GM21528 (cell line): ENCODE data around the gene CSHL1.
"Not testable (repeated sequence)": the region's sequence is repeated elsewhere in the genome, so short reads cannot be mapped to it uniquely, and the experiment has no call there.

Experiments
- ATAC-seq: cut with Tn5 transposase; IDR thresholded peaks from one replicate; pipeline ENCODE4 v1.9.1; 2021; ENCODE audit warnings: mild to moderate bottlenecking, moderate library complexity; ENCODE audit not compliant: unreplicated experiment, low FRiP score

Gene CSHL1

DNA sequence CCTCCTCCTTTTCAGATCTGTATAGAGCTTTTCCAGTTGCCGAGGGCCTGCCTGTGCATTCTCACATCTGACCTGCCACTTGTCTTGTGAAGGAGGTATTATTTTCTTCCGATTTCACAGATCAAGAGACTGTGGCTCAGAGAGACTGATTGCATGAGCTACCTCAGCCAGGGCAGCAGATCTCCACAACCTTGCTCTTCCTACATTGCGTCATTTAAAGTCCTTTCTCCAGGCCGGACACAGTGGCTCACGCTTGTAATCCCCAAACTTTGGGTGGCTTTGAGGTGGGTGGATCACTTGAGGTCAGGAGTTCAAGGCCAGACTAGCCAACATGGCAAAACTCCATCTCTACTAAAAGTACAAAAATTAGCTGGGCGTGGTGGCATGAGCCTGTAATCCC is 9.0 kb upstream of the CSHL1 start:
- not testable (repeated sequence) for ATAC-seq

DNA sequence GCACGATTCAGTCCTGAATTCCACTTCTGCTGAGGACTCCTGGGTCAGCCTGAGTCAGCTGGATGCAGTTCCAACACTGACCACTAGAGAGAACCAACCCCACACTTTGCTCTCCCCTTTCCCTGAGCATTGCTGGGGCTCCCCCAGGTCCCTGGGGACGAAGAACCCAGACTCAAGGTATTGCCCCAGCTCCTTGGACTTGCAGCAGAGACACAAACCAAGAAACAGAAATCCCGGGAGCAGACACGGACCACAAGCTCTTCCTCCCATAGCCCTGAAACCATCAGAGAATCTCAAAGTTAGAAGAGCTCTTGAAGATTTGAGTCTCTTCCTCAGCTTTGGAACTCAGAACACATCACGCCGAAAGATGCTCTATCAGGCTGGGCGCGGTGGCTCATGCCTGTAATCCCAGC is 8.3 kb upstream of the CSHL1 start:
- no peak for ATAC-seq

DNA sequence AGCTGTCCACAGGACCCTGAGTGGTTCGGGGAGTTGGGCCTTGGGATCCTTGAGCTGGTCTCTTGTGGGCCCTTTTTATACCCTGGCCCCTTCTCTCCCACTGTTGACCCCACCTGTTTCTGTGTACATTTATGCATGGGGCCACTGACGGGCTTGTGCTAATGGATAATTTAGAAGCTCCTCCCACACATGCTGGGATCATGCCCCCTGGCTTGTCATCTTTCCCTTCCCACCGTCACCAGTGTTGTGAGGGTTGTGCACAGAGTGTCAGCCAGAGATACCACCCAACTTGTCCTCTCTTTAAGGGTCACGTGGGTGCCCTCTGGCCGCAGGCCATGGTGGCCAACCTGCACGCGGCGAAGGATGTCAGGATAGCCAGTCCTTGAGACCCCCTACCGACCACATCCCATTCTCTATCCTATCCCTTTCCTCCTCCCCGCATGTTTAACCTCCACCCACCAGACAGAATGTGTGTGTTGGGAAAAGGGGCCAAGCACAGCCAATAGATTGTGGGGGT is 7.8 kb upstream of the CSHL1 start, which contains the start of gene GH1:
Gene GH1, minus strand, starts transcription at position 51 of the 517 bp plus-strand sequence. CDS start 63 bp downstream, outside the sequence.
- ATAC-seq: not testable (repeated sequence)

DNA sequence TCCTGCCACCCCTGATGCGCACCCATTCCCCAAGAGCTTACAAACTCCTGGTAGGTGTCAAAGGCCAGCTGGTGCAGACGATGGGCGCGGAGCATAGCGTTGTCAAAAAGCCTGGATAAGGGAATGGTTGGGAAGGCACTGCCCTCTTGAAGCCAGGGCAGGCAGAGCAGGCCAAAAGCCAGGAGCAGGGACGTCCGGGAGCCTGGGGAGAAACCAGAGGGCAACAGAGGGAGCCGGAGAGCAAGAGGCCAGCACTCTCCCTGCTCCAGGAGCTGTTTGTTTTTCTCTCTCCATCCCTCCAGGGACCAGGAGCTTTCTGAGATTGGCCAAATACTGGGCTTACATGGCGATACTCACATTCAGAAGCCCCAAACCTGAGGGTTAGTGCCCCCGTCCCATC is 7.2 kb upstream of the CSHL1 start:
- ATAC-seq: no peak

DNA sequence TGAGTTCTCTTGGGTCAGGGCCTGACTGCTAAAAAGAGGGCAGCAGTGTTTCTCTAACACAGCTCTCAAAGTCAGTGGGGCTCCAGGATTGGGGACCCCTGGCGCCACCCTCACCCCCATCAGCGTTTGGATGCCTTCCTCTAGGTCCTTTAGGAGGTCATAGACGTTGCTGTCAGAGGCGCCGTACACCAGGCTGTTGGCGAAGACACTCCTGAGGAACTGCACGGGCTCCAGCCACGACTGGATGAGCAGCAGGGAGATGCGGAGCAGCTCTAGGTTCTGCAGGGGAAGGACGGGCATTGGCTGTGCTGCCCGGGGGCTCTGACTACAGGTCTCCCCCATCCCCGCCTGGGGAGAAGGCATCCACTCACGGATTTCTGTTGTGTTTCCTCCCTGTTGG is 6.6 kb upstream of the CSHL1 start:
- no peak for ATAC-seq

DNA sequence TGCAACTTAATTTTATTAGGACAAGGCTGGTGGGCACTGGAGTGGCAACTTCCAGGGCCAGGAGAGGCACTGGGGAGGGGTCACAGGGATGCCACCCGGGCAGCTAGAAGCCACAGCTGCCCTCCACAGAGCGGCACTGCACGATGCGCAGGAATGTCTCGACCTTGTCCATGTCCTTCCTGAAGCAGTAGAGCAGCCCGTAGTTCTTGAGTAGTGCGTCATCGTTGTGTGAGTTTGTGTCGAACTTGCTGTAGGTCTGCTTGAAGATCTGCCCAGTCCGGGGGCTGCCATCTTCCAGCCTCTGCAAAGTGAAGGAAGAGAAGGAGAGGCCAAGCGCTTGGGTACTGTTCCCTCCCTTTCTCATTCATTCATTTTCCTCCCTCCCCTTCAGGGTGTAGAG is 6.1 kb upstream of the CSHL1 start:
- not testable (repeated sequence) for ATAC-seq

DNA sequence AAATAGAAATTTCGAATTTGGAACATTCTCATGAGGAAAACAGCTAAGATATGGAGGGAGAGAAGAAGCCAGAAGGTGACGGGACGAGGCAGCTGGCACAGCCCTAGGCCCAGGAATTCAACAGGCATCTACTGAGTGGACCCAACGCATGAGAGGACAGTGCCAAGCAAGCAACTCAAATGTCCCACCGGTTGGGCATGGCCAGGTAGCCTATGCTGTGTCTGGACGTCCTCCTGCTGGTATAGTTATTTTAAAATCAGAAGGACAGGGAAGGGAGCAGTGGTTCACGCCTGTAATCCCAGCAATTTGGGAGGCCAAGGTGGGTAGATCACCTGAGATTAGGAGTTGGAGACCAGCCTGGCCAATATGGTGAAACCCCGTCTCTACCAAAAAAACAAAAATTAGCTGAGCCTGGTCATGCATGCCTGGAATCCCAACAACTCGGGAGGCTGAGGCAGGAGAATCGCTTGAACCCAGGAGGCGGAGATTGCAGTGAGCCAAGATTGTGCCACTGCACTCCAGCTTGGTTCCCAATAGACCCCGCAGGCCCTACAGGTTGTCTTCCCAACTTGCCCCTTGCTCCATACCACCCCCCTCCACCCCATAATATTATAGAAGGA is 5.6 kb upstream of the CSHL1 start:
- no peak for ATAC-seq

DNA sequence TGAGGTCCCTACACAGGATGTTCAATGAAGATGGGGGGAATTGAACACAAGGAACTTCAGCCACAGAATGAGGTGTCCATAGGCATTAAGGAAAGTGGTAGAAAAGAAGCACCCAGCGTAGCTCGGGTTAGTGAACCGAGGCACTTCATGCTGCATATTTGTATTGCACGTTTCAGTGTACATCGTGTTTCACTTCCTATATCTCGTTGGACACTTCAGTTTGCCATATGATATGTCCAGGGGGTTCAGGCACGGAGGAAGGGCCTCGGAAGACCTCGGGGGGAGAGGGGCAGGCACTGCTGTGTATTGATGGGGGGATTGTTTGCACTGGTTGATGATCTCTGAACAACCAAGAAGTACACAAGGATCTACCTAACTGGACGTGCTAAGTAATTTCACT is 4.7 kb upstream of the CSHL1 start:
- ATAC-seq: not testable (repeated sequence)

DNA sequence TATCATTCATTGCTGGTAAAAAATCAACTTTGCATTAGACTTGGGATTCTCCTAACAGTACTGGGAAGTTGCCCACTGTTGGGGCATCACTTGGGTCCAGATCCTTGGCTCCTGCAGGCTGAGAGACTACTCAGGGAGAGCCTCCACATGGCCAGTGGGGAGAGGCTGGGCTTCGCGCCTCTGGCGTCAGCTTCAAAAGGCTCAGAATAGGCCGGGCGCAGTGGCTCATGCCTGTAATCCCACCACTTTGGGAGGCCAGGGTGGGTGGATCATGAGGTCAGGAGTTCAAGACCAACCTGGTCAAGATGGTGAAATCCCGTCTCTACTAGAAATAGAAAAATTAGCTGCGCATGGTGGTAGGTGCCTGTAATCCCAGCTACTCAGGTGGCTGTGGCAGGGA is 3.4 kb upstream of the CSHL1 start:
- ATAC-seq: no peak

DNA sequence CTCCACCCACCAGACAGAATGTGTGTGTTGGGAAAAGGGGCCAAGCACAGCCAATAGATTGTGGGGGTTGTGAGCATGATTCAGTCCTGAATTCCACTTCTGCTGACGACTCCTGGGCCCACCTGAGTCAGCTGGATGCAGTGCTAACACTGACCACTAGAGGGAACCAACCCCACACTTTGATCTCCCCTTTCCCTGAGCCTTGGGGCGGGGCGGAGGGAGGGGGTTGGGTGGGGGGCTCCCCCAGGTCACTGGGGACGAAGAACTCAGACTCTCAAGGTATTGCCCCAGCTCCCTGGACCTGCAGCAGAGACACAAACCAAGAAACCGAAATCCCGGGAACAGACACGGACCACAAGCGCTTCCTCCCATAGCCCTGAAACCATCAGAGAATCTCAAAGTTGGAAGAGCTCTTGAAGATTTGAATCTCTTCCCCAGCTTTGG is 621 bp upstream of the CSHL1 start:
- no peak for ATAC-seq

DNA sequence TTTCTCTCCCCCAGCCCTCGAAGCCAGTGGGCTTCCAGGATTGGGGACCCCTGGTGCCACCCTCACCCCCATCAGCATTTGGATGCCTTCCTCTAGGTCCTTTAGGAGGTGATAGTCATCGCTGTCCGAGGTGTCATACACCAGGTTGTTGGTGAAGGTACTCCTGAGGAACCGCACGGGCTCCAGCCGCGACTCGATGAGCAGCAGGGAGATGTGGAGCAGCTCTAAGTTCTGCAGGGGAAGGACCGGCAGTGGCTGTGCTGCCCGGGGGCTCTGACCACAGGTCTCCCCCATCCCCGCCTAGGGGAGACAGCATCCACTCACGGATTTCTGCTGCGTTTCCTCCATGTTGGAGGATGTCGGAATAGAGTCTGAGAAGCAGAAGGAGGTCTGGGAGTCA is 962 bp downstream of the CSHL1 start:
- no peak for ATAC-seq

DNA sequence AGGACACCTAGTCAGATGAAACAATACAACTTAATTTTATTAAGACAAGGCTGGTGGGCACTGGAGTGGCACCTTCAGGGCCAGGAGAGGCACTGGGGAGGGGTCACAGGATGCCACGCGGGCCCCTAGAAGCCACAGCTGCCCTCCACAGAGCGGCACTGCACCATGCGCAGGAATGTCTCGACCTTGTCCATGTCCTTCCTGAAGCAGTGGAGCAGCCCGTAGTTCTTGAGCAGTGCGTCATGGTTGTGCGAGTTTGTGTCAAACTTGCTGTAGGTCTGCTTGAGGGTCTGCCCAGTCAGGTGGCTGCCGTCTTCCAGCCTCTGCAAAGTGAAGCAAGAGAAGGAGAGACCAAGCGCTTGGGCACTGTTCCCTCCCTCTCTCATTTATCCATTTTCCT is 1.5 kb downstream of the CSHL1 start:
- ATAC-seq: not testable (repeated sequence)

DNA sequence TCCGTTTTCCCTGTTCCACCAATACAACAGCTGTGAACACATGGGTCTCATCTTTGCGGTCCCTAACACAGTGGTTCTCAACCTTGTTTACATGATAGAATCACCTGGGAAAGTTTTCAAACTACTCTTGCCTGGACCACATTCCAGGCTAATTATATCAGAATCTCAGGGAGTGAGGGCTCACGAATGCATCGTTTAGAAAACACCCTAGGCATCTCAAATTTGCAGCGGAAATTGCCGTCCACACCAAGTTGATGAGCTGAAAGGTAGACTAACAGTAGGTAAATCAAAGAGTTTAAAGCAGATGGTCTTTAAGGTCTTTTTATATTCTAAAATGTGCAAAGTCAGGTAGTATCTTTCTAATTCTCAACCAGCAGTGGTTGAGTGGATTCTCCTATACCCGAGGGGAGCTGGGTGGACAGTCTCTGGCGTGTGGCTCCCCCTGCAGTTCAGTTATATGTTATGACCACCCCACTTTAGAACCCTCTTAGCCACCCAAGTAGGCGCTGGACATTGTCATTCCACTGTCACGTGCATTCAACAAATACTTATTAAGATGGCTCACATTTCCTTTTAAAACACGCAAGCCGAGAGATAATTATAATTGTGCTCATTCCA is 3.8 kb downstream of the CSHL1 start:
- ATAC-seq: not testable (repeated sequence)

DNA sequence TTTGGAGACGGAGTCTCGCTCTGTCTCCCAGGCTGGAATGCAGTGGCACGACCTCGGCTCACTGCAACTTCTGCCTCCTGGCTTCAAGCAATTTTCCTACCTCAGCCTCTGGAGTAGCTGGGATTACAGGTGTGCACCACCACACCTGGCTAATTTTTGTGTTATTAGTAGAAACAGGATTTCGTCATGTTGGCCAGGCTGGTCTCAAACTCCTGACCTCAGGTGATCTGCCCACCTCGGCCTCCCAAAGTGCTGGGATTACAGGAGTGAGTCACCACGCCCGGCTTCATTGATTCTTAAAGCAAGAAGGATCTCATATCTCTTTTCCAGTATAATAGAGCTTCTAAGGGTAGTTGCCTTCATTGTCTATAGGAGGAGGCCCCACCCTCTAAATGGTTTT is 6.3 kb downstream of the CSHL1 start:
- ATAC-seq: not testable (repeated sequence)

DNA sequence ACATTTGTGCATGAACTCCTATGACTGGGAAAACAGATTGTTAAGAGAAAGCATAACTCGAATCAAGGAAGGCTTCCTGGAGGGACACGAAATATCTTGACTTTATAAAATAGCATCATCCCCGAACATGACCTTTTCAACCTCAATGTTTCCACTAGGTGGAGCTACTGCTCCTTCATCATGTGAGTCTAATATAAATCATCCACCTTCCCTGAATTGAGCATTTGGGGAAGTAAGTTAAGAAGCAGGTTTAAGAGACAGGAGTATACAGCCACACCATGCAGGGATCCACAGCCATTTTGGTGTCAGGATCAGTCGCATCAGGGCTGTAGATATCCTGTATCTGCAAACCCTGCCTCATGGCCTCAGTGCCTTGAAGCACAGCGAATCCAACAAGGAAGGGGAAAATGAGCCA is 7.3 kb downstream of the CSHL1 start:
- not testable (repeated sequence) for ATAC-seq

DNA sequence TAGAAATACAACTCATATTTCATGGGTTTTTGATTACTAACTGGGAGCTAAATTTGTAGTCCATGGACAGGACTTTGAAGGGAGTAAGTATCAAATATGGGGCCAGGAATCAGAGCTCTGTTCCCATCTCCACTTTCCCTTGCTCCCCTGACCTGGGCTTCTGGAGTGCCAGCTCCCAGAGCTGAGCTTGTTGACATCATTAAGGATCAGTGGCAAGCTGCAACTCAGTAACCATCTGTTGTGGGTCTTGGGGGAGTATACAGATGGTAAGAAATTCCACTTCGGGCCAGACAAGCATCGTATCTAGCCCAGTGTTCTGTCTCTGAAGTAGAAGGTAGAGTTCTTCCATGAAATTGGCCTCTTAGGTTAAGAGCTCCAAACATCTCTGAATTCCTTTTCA is 9.1 kb downstream of the CSHL1 start:
- not testable (repeated sequence) for ATAC-seq

DNA sequence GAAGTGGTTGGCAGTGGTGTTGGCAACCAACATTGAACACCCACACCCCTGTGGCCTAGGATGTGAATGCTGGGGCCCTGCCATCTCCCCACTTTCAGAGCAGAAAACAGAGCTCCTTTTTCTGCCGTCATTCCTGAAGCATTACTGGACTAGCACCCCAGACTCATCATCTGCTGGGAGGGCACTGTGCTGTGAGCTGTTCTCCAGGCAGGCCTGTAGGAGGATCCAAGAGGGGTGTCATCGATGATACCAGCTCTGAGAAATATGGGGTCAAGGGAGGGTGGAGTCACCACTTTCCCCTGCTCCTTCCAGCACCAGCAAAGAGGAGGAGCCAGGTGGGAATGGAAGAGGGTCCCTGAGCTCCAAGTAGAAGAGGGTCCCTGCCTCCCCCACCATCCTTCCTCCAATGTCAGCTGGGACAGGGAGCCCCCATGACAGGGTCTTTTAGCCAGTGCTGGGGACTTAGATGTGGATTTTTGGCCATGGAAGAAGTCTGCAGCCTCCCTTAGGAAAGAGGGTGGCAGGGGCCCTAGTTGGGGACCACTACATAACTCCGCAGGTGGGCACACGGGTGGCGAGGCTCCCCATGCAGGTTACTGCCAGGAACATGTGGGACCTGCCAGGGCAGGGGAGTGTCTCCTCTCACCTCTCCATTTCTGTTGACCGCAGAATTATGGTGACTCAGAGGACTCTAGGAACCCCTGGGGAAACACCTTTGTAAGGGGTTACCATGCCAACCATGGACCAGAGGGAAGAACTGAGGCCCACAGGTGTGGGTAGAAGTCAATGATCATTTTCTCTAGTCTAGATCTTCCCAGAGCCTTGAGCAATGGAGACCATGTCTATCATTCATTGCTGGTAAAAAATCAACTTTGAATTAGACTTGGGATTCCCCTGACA is 11.9 kb downstream of the CSHL1 start:
- not testable (repeated sequence) for ATAC-seq

DNA sequence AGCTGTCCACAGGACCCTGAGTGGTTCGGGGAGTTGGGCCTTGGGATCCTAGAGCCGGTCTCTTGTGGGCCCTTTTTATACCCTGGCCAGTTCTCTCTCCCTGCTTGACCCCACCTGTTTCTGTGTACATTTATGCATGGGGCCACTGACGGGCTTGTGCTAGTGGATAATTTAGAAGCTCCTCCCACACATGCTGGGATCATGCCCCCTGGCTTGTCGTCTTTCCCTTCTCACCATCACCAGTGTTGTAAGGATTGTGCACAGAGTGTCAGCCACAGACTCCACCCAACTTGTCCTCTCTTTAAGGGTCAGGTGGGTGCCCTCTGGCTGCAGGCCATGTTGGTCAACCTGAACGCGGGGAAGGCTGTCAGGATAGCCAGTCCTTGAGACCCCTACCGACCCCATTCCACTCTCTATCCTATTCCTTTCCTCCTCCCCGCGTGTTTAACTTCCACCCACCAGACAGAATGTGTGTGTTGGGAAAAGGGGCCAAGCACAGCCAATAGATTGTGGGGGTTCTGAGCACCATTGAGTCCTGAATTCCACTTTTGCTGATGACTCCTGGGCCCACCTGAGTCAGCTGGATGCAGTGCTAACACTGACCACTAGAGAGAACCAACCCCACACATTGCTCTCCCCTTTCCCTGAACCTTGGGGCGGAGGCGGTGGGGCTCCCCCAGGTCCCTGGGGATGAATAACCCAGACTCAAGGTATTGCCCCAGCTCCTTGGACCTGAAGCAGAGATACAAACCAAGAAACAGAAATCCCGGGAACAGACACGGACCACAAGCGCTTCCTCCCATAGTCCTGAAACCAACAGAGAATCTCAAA is 14.3 kb downstream of the CSHL1 start, which contains the start of gene CSH1:
Gene CSH1, minus strand, starts transcription at position 51 of the 831 bp plus-strand sequence. CDS start 63 bp downstream, outside the sequence.
- not testable (repeated sequence) for ATAC-seq

DNA sequence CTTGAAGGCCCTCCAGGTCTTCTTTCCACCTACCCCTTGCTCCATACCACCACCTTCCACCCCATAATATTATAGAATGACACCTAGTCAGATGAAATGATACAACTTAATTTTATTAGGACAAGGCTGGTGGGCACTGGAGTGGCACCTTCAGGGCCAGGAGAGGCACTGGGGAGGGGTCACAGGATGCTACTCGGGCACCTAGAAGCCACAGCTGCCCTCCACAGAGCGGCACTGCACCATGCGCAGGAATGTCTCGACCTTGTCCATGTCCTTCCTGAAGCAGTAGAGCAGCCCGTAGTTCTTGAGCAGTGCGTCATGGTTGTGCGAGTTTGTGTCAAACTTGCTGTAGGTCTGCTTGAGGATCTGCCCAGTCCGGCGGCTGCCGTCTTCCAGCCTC is 16.2 kb downstream of the CSHL1 start:
- ATAC-seq: not testable (repeated sequence)

DNA sequence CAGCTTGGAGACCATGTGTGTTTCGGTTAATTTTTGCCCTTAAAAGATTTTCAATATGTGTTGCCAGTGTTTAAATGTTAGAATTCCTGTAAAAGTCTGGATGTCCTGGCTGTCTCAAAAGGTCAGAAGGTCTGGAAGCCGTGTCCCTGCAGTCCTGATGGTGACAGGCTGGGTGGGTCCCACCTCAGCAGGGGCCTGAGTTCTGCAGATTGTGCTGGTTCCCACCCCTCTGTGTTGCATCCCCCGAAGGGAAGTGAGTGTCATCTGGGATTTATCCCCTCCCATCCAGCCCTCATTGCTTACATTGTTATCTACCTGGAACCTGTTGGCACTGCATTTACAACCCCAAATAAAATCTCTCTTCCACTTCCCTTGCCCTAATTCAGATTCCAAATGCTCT is 17.0 kb downstream of the CSHL1 start:
- not testable (repeated sequence) for ATAC-seq
